Endothelial cell of umbilical vein (primary cell): Measurements from ENCODE around the gene AFF4.

Source experiments
- CTCF ChIP-seq, 2 donors: IDR thresholded peaks; 1 replicate in 1 of 2; 2 replicates in 1 of 2; pipeline ENCODE4 v1.5.1; 2011; ENCODE audit warnings: low read length in 2 of 2, mild to moderate bottlenecking in 2 of 2, moderate library complexity in 2 of 2, control low read depth in 1 of 2, inconsistent platforms in 1 of 2, low read depth in 1 of 2; ENCODE audit not compliant: insufficient read depth in 1 of 2; ENCODE audit errors: extremely low read depth in 1 of 2
- EZH2 ChIP-seq: IDR thresholded peaks from 2 replicates; pipeline ENCODE4 v1.6.1; 2012; ENCODE audit warnings: borderline replicate concordance, low read depth, mild to moderate bottlenecking, moderate library complexity, low read length, inconsistent platforms; ENCODE audit not compliant: severe bottlenecking
- POLR2A ChIP-seq: IDR thresholded peaks from 2 replicates; pipeline ENCODE4 v1.6.1; 2012; ENCODE audit warnings: low read depth, mild to moderate bottlenecking, control low read depth, low read length

GRCh38 chr5:132976852-132977251, 13.4 kb upstream of the AFF4 start:
- no peak for TF ChIP-seq CTCF (IDR thresholded peaks at IDR 0.05; ENCODE audit: extremely low read depth in 1 of 2, insufficient read depth in 1 of 2, low read depth in 1 of 2, low read length in 2 of 2)
- TF ChIP-seq EZH2: no peak
- TF ChIP-seq POLR2A: no peak
